HEK293 (cell line): Measurements from ENCODE around the gene PTRH2.

Experiments
- ATF2 ChIP-seq: fragments of 450-650 bp; formaldehyde crosslinking; IDR thresholded peaks from 2 replicates; pipeline ENCODE4 v1.5.1; 2016; ENCODE audit warnings: missing biosample characterization, missing genetic modification characterization, low read depth
- CTCF ChIP-seq: fragments of 450-650 bp; formaldehyde crosslinking; IDR thresholded peaks from 2 replicates; pipeline ENCODE4 v1.5.1; 2016; ENCODE audit warnings: missing biosample characterization, missing genetic modification characterization
- YY1 ChIP-seq: fragments of 450-650 bp; formaldehyde crosslinking; IDR thresholded peaks from 2 replicates; pipeline ENCODE4 v1.5.1; 2018; ENCODE audit warnings: missing biosample characterization, missing genetic modification characterization
- ZBTB1 ChIP-seq: fragments of 450-650 bp; formaldehyde crosslinking; IDR thresholded peaks from 2 replicates; pipeline ENCODE4 v1.5.1; 2016; ENCODE audit warnings: missing biosample characterization, missing genetic modification characterization
- ZBTB44 ChIP-seq: fragments of 450-650 bp; IDR thresholded peaks from 2 replicates; pipeline ENCODE4 v1.5.1; 2018; ENCODE audit warnings: missing biosample characterization, mild to moderate bottlenecking, missing genetic modification characterization
- ZFHX2 ChIP-seq: fragments of 450-650 bp; formaldehyde crosslinking; conservative IDR thresholded peaks from 2 replicates; pipeline ENCODE4 v1.5.1; 2016; ENCODE audit warnings: missing biosample characterization, missing genetic modification characterization
- ZNF274 ChIP-seq, 2 experiments: fragments of 200-500 bp in 1 of 2; fragments of 450-650 bp in 1 of 2; sonication (Bioruptor generic) in 1 of 2; formaldehyde crosslinking in 1 of 2; IDR thresholded peaks; 2 replicates each; pipeline versions ENCODE4 v1.5.1 to v1.6.1; 2014 to 2016; ENCODE audit warnings: borderline replicate concordance in 1 of 2, inconsistent platforms in 1 of 2, low read length in 1 of 2, missing biosample characterization in 1 of 2, missing genetic modification characterization in 1 of 2
- ZNF449 ChIP-seq: fragments of 450-650 bp; formaldehyde crosslinking; IDR thresholded peaks from 2 replicates; pipeline ENCODE4 v1.5.1; 2017; ENCODE audit warnings: missing biosample characterization, mild to moderate bottlenecking, missing genetic modification characterization, moderate library complexity
- ZNF48 ChIP-seq: fragments of 450-650 bp; formaldehyde crosslinking; IDR thresholded peaks from 2 replicates; pipeline ENCODE4 v1.5.1; 2016; ENCODE audit warnings: missing biosample characterization, missing genetic modification characterization
- ZNF555 ChIP-seq: fragments of 450-650 bp; formaldehyde crosslinking; conservative IDR thresholded peaks from 2 replicates; pipeline ENCODE4 v1.5.1; 2017; ENCODE audit warnings: missing biosample characterization, mild to moderate bottlenecking, missing genetic modification characterization, inconsistent platforms
- ZNF629 ChIP-seq: fragments of 450-650 bp; formaldehyde crosslinking; IDR thresholded peaks from 2 replicates; pipeline ENCODE4 v1.5.1; 2017; ENCODE audit warnings: missing biosample characterization, missing genetic modification characterization
- TF ChIP-seq, protein P1 (sequence below): fragments of 450-650 bp; formaldehyde crosslinking; IDR thresholded peaks from 2 replicates; pipeline ENCODE4 v1.5.1; 2016; ENCODE audit warnings: missing biosample characterization, missing genetic modification characterization

DNA sequence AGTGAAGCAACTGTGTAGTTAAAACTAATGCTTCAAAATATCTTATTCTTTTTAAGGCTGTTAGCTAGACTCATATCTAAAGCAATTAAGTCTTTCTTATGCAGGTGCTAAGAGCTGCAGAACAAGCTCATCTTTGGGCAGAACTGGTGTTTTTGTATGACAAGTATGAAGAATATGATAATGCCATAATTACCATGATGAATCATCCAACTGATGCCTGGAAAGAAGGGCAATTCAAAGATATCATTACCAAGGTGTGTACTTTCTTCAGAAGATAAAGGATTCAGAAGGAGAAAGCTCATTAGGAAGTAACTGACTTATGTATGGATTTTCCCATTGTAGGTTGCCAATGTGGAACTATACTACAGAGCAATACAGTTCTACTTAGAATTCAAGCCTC is 23.9 kb downstream of the PTRH2 start:
- TF ChIP-seq CTCF (tag by site-specific recombination): no peak
- no peak for TF ChIP-seq ATF2
- no peak for TF ChIP-seq YY1 (tag by site-specific recombination)
- no peak for TF ChIP-seq ZBTB44 (tag by site-specific recombination)
- TF ChIP-seq, protein P1, sequence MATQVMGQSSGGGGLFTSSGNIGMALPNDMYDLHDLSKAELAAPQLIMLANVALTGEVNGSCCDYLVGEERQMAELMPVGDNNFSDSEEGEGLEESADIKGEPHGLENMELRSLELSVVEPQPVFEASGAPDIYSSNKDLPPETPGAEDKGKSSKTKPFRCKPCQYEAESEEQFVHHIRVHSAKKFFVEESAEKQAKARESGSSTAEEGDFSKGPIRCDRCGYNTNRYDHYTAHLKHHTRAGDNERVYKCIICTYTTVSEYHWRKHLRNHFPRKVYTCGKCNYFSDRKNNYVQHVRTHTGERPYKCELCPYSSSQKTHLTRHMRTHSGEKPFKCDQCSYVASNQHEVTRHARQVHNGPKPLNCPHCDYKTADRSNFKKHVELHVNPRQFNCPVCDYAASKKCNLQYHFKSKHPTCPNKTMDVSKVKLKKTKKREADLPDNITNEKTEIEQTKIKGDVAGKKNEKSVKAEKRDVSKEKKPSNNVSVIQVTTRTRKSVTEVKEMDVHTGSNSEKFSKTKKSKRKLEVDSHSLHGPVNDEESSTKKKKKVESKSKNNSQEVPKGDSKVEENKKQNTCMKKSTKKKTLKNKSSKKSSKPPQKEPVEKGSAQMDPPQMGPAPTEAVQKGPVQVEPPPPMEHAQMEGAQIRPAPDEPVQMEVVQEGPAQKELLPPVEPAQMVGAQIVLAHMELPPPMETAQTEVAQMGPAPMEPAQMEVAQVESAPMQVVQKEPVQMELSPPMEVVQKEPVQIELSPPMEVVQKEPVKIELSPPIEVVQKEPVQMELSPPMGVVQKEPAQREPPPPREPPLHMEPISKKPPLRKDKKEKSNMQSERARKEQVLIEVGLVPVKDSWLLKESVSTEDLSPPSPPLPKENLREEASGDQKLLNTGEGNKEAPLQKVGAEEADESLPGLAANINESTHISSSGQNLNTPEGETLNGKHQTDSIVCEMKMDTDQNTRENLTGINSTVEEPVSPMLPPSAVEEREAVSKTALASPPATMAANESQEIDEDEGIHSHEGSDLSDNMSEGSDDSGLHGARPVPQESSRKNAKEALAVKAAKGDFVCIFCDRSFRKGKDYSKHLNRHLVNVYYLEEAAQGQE (tag by site-specific recombination): no peak
- TF ChIP-seq ZNF629 (tag by site-specific recombination): no peak
- TF ChIP-seq ZNF48 (tag by site-specific recombination): no peak
- TF ChIP-seq ZNF449: no peak
- TF ChIP-seq ZNF555: no peak
- no peak for TF ChIP-seq ZFHX2
- TF ChIP-seq ZNF274 (IDR thresholded peaks at IDR 0.05; ENCODE audit: low read length): no peak
- TF ChIP-seq ZNF274 (tag by site-specific recombination; IDR thresholded peaks at IDR 0.05; ENCODE audit: borderline replicate concordance): no peak
- no peak for TF ChIP-seq ZBTB1 (tag by site-specific recombination)
